HG03432 (cell line): ENCODE results near the gene GNB5.

Experiments used
- ATAC-seq: cut with Tn5 transposase; IDR thresholded peaks from one replicate; pipeline ENCODE4 v1.9.1; 2021; ENCODE audit warnings: mild to moderate bottlenecking, moderate library complexity; ENCODE audit not compliant: unreplicated experiment

Gene GNB5

DNA sequence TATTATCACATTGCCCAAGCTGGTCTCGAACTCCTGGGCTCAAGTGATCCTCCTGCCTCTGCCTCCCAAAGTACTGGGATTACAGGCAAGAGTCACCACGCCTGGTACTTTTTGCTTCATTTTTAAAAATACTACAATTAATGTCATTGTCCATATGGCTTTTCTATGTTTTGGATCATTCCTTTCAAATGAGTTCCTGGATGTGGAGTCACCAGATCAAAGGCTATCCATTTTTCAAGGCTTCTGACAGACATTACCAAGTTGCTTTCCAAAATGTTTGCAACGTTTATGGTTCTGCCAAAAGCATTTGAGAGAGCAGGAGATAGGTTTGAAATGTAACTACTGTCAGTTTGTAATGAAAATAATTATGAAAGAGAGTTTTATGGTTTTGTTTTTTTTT, 44.4 kb downstream of the GNB5 start:
- no peak for ATAC-seq

DNA sequence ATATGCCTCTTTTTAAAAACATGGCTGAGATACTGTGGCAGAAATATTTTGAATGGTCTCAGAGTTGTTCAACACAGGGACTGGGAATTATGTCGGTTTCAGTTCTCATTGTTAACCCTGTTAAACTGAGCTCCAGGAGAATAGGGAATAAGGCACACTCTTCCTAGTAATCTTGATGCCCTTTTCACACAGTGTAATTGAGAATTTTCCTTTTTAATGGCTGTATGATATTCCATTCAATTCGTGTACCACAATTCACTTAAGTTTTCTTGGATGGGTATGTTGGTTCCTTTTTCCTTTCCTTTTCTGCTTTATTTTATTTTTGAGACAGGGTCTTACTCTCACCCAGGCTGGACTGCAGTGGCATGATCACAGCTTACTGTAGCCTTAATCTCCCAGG, 44.9 kb downstream of the GNB5 start:
- ATAC-seq, result no peak

DNA sequence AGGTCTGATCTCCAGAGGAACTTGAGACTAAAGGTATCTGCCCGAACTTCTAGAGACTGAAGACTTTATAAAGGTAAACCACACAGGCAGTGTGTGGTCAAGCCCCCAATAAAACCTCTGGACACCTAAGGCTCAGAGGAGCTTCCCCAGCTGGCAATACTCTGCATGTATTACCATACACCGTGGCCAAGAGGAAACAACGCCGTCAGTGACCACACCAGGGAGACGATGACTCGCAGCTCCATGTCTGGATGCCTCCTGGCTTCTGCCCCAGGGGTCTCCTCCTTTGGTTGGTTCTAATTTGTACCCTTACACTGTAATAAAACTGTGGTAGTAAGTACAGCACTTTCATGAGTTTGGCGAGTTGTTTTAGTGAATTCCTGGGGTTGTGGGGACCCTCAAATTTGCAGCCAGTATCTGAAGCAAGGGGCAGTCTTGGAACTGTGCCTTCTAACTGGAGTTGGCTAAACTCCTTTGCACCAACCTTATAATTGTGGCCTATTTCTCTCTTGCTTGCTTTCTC, 46.5 kb downstream of the GNB5 start:
- ATAC-seq, result no peak

DNA sequence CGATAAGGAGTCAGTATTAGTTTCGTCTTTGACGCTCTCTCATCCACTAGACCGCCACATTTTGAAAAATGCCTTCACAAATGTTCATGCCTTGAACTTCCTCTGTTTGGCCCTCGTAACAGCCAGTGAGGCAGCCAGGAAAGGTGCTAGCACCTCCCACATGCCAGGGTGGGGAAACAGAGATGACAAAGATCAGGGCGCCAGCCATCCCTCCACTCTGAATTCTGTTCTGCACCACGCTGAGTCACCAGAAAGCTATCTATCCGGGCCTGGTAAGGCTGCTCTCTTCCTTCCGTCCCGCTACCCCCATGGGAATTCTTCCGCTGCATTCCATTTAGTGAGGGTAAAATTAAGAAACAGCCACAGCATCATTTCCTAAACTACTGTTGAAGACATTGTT, 47.3 kb downstream of the GNB5 start:
- ATAC-seq, result no peak

DNA sequence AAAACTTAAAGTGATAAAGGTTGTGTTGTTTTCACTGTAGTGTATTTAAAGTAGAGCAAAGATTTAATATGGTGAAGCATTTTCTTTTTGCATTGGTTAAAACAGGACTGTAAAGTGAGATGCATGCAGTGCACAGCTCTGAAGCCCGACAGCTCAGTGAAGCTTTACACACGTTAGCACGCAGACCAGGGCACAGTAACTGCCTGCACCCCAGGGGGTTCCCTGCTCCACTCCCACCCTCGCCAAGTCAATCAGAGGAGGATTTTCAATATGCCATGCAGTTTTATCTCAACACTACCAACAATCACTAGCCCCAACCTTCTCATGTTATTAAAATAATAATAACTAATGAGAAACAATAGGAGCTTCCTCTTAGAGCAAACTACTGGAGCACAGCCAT, 50.5 kb downstream of the GNB5 start:
- ATAC-seq, result no peak

DNA sequence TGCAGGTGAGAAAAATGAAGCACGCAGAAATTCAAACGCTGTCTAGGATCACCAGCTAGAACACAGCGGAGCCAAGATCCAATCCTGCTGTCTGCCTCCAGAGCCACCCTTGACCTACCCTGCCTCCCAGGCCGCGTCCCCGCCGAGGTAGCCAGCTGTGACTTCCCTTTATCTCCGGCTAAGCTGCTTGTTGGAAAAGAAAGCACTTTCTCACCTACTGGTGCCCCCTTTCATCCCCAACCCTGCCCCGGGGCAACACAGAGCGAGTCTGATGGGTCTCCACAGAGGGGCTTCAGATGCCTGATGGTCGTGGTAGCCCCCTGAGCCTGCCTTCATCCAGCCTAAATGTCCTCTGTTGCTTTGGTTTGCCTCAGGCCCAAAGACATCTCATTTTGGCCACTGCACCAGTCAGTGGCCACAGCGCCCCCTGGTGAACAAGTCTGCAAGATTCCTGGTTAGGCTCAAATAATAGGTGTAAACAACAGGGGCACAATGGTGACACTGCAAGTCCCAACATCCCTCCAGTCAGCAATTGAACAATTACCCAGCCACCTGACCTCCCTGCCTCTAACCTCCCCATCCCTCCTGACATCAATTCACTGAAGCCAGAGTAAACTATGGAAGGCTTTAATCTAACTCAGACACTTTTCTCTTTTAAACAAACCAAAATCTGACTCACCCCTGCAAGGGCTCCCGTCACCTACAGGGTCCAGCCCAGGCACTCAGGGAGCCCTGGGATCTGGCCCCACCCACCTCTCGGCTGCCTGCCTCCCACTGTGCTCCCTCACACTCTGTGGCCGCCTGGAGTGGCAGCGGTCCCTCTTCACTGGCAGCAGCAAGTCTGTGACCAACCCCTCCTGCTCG, 51.4 kb downstream of the GNB5 start:
- ATAC-seq, result peak; percentile 61

DNA sequence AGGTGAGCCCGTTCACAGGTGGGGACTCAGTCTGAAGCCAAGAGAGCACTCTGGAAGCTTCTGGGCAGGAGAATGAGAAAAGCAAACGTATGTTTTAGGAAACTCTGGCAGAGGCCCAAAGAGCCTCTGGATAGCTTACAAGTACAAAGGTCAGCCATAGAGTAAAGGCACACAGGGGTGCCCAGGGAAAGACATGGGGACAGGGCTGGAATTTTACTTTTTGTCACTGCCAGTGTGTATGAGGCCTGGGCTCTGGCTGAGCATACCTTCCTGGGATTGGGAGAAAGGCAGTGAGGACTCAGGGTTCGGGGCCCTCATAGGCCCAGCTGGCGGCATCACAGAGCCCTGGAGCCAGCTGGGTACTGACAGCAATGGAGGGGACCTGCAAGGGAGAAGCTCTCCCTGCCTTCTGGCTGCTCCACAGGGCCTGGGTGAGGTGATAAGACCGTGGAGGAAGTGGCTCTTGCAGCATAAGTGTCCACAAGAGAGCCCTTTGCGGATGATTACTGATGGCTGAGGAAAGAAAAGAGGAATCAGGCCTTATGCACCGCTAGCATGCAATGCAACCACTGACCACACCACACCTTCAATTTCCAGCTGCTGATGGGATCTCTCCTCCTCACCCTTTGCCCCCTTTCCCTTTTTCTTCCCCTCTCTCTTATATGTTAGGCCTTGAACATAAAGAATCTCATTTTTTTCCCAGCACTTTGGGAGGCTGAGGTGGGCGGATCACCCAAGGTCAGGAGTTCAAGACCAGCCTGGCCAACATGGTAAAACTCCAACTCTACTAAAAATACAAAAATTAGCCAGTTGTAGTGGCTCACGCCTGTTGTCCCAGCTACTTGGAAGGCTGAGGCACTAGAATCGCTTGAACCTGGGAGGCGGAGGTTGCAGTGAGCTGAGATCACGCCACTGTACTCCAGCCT, 53.5 kb downstream of the GNB5 start:
- no peak for ATAC-seq

DNA sequence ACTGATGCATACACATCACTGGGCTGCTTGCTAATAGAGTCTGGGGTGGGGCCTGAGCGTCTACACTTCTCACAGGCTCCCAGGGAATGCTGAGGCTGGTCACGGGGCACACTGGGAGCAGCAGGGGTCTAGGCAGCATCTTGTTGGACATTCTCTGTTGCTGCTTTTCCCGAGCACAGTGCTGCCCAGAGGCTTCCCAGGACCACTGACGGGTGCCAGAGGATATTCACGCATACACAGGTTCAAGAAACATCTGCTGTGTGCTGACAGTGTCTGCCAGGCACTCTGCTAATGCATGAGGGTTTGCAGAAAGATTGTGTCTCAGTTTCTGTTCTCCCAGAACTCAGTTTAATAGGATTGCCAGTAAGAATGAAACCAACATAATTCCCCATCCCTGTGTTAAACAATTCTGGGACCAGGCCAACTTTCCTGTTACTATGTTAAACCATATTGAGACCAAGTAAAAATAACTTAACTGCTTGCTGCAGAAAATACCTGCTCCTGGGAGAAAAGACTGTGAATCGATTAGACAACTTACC, 54.7 kb downstream of the GNB5 start:
- no peak for ATAC-seq

DNA sequence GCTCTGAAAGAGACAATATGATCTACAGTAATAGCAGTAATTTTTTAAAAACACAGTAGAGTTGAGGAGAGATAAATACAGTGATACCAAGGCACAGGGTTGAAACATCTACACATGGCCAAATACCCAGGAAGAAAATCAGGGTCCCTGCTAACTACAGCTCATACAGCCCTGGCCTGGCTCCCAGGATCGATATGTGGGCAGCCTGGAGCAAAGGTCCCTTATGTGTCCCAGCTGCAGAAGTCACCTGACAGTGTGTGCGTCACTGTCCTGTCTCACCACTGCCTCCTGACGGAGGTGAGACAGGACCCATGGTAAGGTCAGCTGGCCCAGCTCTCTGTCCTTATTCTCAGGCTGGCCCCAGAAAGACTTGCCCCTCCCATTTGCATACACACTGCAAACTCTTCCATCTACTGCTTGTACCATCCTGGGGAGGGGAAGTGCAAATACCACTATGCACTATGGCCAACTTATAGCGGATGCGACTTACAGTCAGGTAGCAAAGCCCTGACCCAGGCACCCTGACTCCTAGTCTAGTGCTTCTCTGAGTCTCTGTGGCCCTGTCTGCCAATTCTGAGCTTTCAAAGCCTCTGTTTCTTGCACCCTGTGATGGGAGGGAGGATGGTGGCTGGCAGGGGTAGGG, 56.6 kb downstream of the GNB5 start:
- no peak for ATAC-seq

DNA sequence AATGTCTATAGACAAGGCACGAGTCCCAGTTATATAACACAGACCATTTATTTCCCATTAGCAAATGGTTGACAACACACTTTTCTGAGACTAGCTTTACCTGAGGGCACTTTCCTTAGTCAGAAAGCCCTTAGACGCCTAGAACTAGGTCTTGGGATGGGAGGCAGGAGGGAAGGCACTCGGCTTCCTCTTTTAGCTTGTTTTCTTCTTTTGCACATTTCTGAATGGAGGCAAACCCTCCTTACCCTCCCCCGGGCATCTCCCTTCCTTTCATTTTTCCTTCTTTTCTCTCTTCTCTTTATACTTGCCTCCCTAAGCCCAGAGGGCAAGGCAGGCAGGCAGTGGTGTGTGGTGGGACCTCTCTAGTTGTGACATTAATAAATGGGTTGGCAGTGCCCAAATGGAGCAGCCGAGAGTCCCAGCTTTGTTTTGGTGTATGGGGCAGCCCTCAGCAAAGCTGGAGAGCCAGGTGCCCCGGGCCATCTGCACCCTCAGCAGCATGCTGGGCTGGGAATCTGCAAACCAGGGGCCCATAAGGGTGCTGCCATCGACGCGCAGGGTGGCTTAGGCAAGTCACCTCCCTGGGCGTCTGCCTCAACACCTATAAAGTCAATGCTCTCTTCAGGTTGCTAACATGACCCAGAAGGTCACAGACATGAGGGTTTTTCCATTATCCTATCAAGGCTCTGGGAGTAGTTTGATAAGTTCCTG, 57.5 kb downstream of the GNB5 start:
- no peak for ATAC-seq

DNA sequence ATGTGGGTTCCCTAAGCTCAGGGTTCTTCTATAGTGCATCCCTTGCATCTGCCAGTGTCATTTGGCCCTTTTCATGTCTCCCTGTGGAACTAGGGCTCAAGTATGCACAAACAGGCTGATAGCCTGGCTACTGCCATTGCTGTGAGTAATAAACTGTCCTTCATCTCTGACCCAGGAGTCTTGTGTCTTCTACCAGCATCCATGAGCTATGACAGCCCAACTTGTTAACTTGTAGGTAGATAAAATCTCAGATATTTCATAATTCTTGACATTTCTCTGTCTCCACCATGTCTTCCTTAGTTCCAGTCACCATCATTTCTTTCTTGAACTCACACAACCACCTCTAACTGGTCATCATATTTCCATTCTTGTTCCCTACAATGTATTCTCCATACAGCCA, 59.1 kb downstream of the GNB5 start:
- ATAC-seq, result no peak

DNA sequence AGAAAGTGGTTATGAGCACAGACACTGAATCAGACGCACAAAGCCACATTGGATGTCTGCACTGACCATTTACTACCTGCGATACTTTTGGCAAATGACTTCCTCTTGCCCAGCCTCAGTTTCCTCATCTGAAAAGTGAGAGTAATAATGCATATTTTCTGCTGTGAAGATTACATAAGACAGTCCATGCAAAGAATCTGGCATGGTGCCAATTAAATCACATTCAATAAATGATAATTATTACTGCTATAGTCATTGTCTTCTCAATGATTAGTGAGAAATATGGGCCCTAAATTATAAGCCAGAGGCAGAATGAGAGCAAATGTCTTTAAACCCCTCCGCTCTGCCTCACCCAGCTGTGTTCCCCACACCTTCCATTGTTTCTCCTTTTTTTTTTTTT, 62.6 kb downstream of the GNB5 start:
- no peak for ATAC-seq

DNA sequence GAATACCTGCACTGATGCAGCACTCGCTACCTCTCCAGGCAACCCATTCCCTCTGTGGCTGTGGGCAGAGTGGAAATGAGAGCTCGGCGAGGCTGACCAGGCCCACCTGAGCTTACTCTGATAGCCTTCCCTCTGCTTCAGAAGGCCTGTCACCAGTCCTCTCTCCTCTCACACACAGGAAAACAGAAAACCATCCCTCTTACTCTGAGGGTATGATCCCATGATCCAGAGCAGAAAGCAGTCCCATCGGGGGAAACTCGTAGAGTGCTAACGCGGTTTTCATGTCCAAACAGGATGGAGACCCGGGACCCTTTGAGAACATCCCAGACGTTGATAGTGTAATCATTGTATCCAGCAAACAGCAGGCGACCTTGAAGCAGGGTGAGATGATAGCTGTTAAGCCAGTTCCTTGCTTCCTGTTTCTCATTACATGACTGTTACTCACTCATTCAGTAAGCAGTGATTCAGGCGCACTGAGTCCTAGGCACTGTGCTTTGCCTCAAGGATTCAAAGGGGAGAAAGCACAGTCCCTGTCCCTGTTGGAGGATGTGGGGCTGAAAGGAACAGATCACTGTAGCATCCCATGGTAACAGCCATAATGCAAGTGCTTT, 66.8 kb downstream of the GNB5 start:
- no peak for ATAC-seq

DNA sequence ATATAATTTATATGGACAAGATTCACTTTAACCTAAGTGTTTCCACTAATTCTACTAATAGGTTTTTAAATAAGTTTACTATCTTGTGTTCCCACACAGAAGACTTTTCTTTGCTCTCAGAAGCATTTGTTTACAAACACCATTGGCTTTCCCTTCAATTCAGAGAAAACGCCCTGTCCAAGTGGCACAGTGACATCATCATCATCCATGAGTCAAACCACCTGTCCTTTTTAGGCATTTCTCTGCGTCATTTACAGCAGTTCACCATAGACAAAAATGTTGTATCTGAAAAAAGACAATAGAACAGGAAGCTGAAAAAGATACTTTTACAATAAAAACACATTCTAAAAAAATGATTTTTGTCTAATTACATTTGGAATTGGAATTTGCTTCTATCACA, 69.3 kb downstream of the GNB5 start:
- ATAC-seq, result no peak

DNA sequence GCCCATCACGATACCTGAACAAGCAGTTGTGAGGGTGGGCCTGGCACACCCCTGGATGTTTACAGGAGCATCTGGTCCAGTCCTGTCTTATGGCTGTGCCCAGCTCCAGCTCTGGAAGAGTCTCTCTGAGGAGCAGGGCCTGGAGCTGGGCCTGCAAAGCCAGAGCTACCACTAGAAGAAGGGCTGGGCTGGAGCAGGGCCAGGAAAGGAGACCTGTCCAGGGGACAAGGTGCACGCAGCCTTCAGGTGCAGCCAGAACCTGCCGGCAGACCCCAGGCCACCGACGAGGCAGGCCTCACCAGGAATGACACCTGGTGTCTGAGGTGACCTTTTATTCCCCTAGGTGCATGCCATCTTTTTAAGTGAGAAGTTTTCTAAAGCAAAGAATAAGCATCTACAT, 70.2 kb downstream of the GNB5 start:
- ATAC-seq, result no peak

DNA sequence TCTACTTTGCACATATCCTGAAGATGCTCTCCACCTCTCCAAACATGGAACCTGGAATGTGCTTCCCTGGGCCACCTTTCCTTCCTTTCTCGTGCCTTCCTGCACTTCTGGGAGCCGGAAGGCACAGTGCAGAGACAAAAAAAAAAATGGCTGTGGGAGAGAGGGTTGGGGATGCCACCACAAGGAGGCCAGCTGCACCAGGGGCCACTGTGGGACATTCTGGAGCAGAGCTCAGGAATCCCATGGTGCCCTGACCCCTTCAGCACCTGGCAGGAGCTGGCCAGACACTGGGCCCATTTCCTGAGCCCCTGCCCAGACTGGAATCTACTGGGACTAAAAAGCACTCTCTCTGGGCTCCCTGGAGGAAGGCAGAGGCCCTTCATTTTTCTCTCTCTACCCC, 70.7 kb downstream of the GNB5 start:
- ATAC-seq, result no peak

DNA sequence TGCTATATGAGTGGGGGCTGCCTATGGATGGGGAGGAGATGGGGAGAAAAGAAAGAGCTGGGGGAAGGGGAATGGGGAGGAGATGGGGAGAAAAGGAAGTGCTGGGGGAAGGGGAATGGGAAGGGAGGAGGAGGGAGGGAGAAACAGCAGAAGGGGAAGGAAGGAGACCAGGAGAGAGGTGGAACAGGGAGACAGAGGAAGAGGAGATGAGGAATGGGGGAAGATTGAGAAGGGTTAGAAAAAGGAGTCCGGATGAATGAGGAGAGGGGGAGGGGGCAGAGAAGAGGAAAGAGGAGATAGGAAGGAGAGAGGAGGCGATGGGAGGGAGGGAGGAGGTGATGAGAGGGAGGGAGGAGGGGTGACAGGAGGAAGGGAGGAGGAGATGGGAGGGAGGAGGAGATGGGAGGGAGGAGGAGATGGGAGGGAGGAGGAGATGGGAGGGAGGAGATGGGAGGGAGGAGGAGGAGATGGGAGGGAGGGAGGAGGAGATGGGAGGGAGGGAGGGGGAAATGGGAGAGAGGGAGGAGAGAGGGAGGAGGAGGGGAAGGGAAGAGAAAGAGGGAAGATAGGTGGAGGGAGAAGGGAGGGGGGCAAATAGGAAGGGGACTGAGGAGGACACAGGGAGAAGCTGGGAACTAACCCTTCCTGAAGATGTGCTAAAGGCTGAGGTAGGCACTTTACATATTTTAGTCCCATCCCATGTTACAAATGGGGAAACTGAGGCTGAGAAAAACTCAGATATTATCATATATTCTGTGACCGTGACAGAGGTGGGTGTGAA, 72.0 kb downstream of the GNB5 start:
- no peak for ATAC-seq

DNA sequence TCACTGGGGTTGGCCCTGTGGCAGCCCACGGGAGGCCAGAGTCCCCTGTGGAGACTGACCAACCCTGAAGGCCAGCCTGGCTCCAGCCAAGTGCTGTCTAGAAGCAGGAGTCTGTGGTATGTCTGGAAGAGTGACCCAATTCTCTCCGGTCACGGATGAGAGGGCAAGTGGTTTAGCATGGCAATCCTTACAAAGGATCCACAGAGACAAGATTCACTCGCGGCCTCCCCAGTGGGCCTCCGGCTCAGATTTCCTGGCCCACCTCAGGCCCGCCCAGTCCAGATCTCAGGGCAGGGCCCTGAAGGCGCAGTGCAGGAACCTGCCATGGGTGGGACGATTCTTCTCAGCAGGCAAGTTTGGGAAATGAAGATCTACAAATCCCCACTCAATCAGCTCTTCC, 73.6 kb downstream of the GNB5 start:
- no peak for ATAC-seq
